ENCODE measurements around the gene EP400. TPM values are rescaled to one million over a fixed set of nuclear protein-coding genes. Genes with fewer than 3 reads are reported as not detected.
"Not testable (repeated sequence)": the region's sequence is repeated elsewhere in the genome, so short reads cannot be mapped to it uniquely, and the experiment has no call there.

Gene EP400
- polyA plus RNA-seq, 1 donor: 31.9 TPM

DNA sequence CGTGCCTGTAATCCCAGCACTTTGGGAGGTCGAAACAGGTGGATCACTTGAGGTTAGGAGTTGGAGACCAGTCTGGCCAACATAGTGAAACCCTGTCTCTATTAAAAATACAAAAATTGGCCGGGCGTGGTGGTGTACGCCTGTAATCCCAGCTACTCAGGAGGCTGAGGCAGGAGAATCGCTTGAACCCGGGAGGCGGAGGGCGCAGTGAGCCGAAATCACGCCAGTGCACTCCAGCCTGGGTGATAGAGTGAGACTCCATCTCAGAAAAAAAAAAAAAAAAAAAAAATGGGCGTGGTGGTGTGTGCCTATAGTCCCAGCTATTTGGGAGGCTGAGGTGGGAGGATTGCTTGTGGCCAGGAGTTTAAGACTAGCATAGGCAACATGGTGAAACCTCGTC lies 4.7 kb downstream of the EP400 start:
- no CpG with 5 or more reads among the region's 13 CpGs for WGBS (ENCODE audit: insufficient coverage, low lambda C conversion rate)
- not testable (repeated sequence) for H3K27ac ChIP-seq (ENCODE audit: low read length); H3K4me3 ChIP-seq (ENCODE audit: low read length); H3K4me1 ChIP-seq (ENCODE audit: control insufficient read depth, insufficient read depth, low read length); H3K27me3 ChIP-seq (ENCODE audit: control insufficient read depth, insufficient read depth, low read length); H3K9me3 ChIP-seq (ENCODE audit: control insufficient read depth, low read depth, low read length); DNase-seq; H3K36me3 ChIP-seq (ENCODE audit: control insufficient read depth, insufficient read depth, low read length)

DNA sequence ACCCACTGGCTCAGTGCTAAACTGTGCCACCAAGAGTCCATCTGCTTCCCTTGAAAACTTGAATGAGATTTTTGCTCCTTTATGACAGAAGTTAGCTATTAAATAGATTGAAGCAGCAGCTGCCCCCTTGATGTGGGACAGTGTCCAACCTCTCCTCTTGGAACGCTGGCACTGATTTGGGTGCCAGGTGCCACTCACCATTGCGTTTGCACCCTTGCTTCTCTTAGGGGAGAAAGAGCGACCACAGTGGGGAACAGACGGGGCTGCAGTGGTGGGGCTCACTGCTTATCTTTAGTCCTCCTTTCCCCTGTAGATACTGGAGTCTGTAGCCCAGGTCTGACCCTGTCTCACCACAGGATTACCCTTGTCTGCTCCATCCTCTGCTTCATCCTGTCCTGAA lies 9.4 kb downstream of the EP400 start:
- WGBS (ENCODE audit: insufficient coverage, low lambda C conversion rate): no CpG with 5 or more reads among the region's 4 CpGs
- no peak for DNase-seq
- no peak overlapping the region for H3K4me3 ChIP-seq (ENCODE audit: low read length)
- H3K9me3 ChIP-seq (ENCODE audit: control insufficient read depth, low read depth, low read length): no peaks in the 10 kb centered on the region
- H3K4me1 ChIP-seq (ENCODE audit: control insufficient read depth, insufficient read depth, low read length): no peaks in the 10 kb centered on the region
- H3K27ac ChIP-seq (ENCODE audit: low read length): no peak overlapping the region
- peaks cover 10% of the 10 kb centered on the region for H3K36me3 ChIP-seq (ENCODE audit: control insufficient read depth, insufficient read depth, low read length)
- no peaks in the 10 kb centered on the region for H3K27me3 ChIP-seq (ENCODE audit: control insufficient read depth, insufficient read depth, low read length)

DNA sequence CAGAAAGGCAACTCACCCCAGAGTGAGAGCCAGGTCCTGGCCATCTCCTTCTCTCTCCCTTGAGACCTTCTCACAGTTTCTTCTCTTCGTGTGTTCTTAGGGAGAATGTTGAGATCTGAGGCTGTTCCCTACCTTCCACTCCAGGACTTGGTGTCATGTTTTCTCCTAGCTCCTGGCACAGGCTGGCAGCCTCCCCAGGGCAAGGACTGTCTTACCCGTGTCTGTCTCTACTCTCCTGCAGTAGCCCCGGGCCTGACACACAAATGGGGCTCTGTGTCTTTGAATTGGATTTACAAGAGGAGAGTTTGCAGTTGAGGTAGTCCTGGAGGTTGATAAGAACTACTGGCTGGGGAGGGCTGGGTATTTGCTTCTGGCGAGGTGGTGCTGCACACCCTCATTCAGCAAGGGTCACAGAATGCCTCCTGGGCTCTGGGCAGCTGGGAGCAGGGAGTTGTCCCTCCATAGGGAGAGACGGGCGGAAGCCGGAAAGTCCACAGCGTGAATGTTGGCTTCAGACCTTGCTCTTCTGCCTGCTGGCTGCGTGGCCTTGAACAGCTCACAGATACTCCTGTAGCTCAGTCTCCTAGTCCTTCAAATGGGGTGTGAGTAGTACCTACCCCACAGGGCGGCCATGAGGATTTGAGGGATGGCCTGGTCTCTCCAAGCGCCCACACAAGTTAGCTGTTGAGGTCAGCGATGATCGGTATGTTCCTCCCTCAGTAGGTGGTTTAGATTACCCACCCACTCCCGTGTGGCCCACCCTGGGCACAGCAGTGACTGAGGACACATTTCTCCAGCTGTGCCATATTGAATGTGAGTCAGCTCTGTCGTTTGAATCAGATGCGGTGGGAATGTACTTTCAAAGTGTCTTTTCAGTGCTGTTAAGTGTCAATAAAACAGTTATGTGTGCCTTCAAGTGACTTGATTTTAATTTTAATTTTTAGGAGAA lies 10.2 kb downstream of the EP400 start:
- no peak overlapping the region for H3K4me3 ChIP-seq (ENCODE audit: low read length)

DNA sequence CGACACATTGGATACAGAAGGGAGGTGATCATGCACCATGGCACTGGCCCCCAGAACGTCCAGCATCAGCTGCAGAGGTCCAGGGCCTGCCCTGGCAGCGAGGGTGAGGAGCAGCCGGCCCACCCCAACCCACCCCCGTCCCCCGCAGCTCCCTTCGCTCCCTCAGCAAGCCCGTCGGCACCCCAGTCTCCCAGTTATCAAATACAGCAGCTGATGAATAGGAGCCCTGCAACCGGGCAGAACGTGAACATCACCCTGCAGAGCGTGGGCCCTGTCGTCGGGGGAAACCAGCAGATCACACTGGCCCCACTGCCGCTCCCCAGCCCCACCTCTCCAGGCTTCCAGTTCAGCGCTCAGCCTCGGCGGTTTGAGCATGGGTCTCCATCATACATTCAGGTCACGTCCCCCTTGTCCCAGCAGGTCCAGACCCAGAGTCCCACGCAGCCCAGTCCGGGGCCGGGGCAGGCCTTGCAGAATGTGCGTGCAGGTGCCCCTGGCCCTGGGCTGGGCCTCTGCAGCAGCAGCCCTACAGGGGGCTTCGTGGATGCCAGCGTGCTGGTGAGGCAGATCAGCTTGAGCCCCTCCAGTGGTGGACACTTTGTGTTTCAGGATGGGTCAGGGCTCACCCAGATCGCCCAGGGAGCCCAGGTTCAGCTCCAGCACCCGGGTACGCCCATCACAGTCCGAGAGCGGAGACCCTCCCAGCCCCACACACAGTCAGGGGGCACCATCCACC lies 11.0 kb downstream of the EP400 start:
- H3K4me3 ChIP-seq (ENCODE audit: low read length); H3K4me1 ChIP-seq (ENCODE audit: control insufficient read depth, insufficient read depth, low read length); H3K9me3 ChIP-seq (ENCODE audit: control insufficient read depth, low read depth, low read length); H3K27me3 ChIP-seq (ENCODE audit: control insufficient read depth, insufficient read depth, low read length); DNase-seq; H3K27ac ChIP-seq (ENCODE audit: low read length): not testable (repeated sequence)
- peaks cover 10% of the 10 kb centered on the region for H3K36me3 ChIP-seq (ENCODE audit: control insufficient read depth, insufficient read depth, low read length)
- no CpG with 5 or more reads among the region's 30 CpGs for WGBS (ENCODE audit: insufficient coverage, low lambda C conversion rate)

More for the DNA sequence above, 10.2 kb downstream of the EP400 start:
- no peaks in the 10 kb centered on the region for H3K4me1 ChIP-seq (ENCODE audit: control insufficient read depth, insufficient read depth, low read length)
- no peak for DNase-seq
- no peaks in the 10 kb centered on the region for H3K9me3 ChIP-seq (ENCODE audit: control insufficient read depth, low read depth, low read length)
- WGBS (ENCODE audit: insufficient coverage, low lambda C conversion rate): 71% methylated on average over 1 of the region's 16 CpGs
- H3K27me3 ChIP-seq (ENCODE audit: control insufficient read depth, insufficient read depth, low read length): no peaks in the 10 kb centered on the region
- H3K27ac ChIP-seq (ENCODE audit: low read length): no peak overlapping the region
- peaks cover 10% of the 10 kb centered on the region for H3K36me3 ChIP-seq (ENCODE audit: control insufficient read depth, insufficient read depth, low read length)

DNA sequence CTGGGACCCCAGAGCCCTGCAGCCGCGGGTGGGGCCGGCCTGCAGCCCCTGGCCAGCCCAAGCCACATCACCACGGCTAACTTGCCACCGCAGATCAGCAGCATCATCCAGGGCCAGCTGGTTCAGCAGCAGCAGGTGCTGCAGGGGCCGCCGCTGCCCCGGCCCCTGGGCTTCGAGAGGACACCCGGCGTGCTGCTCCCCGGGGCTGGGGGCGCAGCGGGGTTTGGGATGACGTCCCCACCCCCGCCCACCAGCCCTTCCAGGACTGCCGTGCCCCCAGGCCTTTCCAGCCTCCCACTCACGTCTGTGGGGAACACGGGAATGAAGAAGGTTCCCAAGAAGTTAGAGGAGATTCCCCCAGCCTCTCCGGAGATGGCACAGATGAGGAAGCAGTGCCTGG lies 11.6 kb downstream of the EP400 start:
- H3K4me3 ChIP-seq (ENCODE audit: low read length); H3K27me3 ChIP-seq (ENCODE audit: control insufficient read depth, insufficient read depth, low read length); H3K4me1 ChIP-seq (ENCODE audit: control insufficient read depth, insufficient read depth, low read length); H3K27ac ChIP-seq (ENCODE audit: low read length); H3K9me3 ChIP-seq (ENCODE audit: control insufficient read depth, low read depth, low read length); DNase-seq: not testable (repeated sequence)
- peaks cover 10% of the 10 kb centered on the region for H3K36me3 ChIP-seq (ENCODE audit: control insufficient read depth, insufficient read depth, low read length)
- no CpG with 5 or more reads among the region's 20 CpGs for WGBS (ENCODE audit: insufficient coverage, low lambda C conversion rate)

DNA sequence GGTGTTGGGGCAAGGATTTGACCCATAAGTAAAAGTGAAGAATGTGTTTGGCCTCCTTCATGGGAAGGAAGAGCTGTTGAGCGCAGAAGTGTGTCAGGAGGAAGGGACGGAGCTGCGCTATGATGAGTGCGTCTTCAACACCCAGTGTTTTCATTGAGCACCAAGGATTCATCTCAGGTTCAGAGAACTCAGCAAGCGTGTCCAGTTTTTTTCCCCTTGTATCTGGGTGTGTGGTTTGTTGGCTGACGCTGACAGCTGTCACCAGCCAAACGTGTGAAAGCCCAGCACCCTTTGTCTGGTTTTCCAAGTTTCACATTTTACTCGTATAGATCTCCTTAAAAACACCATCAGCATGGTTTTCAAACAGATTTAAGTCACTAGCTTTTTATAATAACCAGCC lies 12.3 kb downstream of the EP400 start:
- Histone ChIP-seq H3K4me3 (ENCODE audit: low read length) (no peak overlapping the region), H3K27me3 (ENCODE audit: control insufficient read depth, insufficient read depth, low read length) (no peaks in the 10 kb centered on the region), H3K27ac (ENCODE audit: low read length) (no peak overlapping the region), H3K9me3 (ENCODE audit: control insufficient read depth, low read depth, low read length) (no peaks in the 10 kb centered on the region), H3K4me1 (ENCODE audit: control insufficient read depth, insufficient read depth, low read length) (no peaks in the 10 kb centered on the region), H3K36me3 (ENCODE audit: control insufficient read depth, insufficient read depth, low read length) (peaks cover 10% of the 10 kb centered on the region)
- no CpG with 5 or more reads among the region's 8 CpGs for WGBS (ENCODE audit: insufficient coverage, low lambda C conversion rate)
- no peak for DNase-seq

DNA sequence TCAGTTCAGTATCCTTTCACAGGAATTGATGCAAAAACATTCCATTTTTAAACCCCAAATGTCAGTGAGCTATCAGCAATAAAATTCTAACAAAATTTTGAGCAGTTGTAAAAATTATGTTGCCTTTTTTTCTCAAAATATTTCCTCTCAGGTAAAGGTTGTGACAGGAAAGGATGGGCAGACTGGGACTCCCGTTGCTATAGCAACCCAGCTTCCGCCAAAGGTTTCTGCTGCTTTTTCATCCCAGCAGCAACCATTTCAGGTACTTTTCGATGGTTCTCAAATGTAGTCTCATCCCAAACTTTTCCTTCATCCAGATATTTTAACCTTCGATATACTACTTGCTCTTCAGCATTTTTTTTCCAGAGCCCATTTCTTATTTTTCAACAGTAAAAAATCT lies 13.6 kb downstream of the EP400 start:
- Histone ChIP-seq H3K27ac (ENCODE audit: low read length) (no peak overlapping the region), H3K27me3 (ENCODE audit: control insufficient read depth, insufficient read depth, low read length) (no peaks in the 10 kb centered on the region), H3K4me1 (ENCODE audit: control insufficient read depth, insufficient read depth, low read length) (no peaks in the 10 kb centered on the region), H3K36me3 (ENCODE audit: control insufficient read depth, insufficient read depth, low read length) (peaks cover 10% of the 10 kb centered on the region), H3K9me3 (ENCODE audit: control insufficient read depth, low read depth, low read length) (no peaks in the 10 kb centered on the region), H3K4me3 (ENCODE audit: low read length) (no peak overlapping the region)
- no peak for DNase-seq
- WGBS (ENCODE audit: insufficient coverage, low lambda C conversion rate): 87% methylated on average over 4 of the region's 4 CpGs

DNA sequence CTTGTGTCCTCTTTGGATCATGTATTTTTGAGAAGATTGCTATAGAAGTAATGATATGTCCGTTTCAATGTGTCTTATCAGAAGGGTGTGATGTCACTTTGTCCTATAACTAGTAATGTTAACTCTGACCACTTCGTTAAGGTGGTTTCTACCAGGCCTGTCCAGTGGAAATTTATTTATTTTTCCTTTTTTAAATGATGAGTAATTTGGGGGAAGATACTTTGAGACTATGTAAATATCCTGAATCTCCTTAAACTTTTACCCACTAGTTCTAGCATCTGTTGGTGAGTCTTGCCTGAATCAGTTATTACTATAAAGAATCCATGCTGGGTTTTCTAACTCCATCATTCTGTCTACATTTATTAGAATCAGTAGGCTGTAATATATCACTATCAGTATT lies 15.3 kb downstream of the EP400 start:
- Histone ChIP-seq H3K36me3 (ENCODE audit: control insufficient read depth, insufficient read depth, low read length) (peaks cover 8% of the 10 kb centered on the region), H3K4me1 (ENCODE audit: control insufficient read depth, insufficient read depth, low read length) (no peaks in the 10 kb centered on the region), H3K27me3 (ENCODE audit: control insufficient read depth, insufficient read depth, low read length) (no peaks in the 10 kb centered on the region), H3K27ac (ENCODE audit: low read length) (no peak overlapping the region), H3K9me3 (ENCODE audit: control insufficient read depth, low read depth, low read length) (no peaks in the 10 kb centered on the region), H3K4me3 (ENCODE audit: low read length) (no peak overlapping the region)
- WGBS (ENCODE audit: insufficient coverage, low lambda C conversion rate): no CpG with 5 or more reads among the region's 2 CpGs
- DNase-seq: no peak

DNA sequence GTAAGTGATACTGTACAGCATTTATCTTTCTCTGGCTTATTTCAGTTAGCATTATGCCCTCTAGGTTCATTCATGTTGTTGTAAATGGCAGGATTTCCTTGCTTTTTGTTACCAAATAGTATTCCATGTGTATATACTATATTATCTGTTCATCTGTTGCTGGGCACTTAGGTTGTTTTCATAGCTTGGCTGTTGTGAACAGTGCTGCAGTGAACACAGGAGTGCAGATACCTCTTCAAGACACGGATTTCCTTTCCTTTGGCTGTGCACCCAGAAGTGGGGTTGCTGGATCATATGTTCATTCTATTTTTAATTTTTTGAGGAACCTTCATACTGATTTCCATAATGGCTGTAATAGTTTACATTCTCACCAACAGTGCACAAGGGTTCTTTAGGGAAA lies 21.5 kb downstream of the EP400 start:
- Histone ChIP-seq H3K9me3 (ENCODE audit: control insufficient read depth, low read depth, low read length) (no peaks in the 10 kb centered on the region), H3K4me1 (ENCODE audit: control insufficient read depth, insufficient read depth, low read length) (no peaks in the 10 kb centered on the region), H3K4me3 (ENCODE audit: low read length) (no peak overlapping the region), H3K27ac (ENCODE audit: low read length) (no peak overlapping the region), H3K36me3 (ENCODE audit: control insufficient read depth, insufficient read depth, low read length) (peaks cover 2% of the 10 kb centered on the region), H3K27me3 (ENCODE audit: control insufficient read depth, insufficient read depth, low read length) (no peaks in the 10 kb centered on the region)
- DNase-seq: no peak
- no CpG with 5 or more reads among the region's 1 CpG for WGBS (ENCODE audit: insufficient coverage, low lambda C conversion rate)

DNA sequence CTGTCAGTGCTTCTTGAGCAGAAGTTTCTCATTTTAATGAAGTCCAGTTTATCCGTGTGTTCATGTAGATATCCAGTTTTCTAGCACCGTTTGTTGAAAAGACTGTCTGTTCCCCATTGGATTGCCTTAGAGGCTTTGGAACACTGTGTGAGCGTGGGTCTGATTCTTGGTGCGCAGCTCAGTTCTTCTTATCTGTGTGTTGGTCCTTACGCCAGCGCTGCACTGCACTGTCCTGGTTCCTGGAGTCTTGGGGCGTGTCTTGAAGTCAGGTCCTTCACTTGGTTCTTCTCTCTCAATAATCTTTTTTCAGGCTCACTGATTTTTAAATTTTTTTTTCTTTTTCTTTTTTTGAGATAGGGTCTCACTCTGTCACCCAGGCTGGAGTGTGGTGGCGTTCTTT lies 25.5 kb downstream of the EP400 start:
- WGBS (ENCODE audit: insufficient coverage, low lambda C conversion rate): no CpG with 5 or more reads among the region's 8 CpGs
- H3K36me3 ChIP-seq (ENCODE audit: control insufficient read depth, insufficient read depth, low read length): peaks cover 12% of the 10 kb centered on the region
- DNase-seq: no peak

More for the DNA sequence above, 25.5 kb downstream of the EP400 start:
- Histone ChIP-seq H3K27ac (ENCODE audit: low read length) (no peak overlapping the region), H3K4me3 (ENCODE audit: low read length) (no peak overlapping the region), H3K27me3 (ENCODE audit: control insufficient read depth, insufficient read depth, low read length) (no peaks in the 10 kb centered on the region), H3K4me1 (ENCODE audit: control insufficient read depth, insufficient read depth, low read length) (no peaks in the 10 kb centered on the region), H3K9me3 (ENCODE audit: control insufficient read depth, low read depth, low read length) (no peaks in the 10 kb centered on the region)
